Fibroblast of peridontal ligament (primary cell): ENCODE data around the gene GMDS.
A peak's percentile ranks its signal among the peaks of the same experiment; 100 is the strongest.

Experiments
- DNase-seq: peaks from one replicate; pipeline ENCODE4 v3.0.0-alpha.2; 2010; ENCODE audit errors: extremely low read depth

The GMDS gene

DNA sequence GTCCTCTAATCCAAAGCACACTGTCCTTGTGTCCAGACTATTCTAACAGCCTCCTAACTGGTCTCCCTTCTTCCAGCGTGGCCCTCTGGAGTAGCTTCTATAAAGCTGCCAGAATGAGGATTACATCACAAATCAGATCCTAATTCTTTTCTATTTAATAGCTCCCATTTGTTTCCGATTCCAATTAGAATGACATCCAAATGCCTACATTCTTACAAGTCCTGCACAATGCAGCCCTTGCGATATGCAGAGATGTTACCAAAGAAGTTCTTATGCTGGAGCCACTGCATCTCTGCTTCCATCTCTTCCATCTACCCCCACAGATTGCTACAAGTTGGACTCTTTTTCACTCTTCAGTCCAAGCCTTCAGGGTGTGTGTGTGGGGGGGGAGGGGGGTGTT lies 40.0 kb downstream of the GMDS start:
- no peak for DNase-seq

DNA sequence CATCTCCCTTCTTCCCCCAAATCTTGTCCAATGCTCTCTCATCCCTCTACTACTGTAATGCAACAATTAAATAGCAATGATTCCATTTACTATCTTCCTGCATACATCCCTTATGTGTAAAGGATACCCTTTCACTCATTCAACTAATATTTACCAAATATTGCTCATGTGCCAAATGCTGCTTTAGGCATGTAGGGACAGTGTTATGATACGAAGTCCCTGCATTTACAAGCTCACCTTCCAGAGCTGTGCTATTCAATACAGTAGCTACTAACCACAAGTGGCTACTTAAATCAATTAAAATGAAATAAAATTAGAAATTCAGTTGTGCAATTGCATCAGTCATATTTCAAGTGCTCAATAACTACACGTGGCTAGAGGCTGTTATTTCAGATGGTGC lies 41.1 kb downstream of the GMDS start:
- no peak for DNase-seq

DNA sequence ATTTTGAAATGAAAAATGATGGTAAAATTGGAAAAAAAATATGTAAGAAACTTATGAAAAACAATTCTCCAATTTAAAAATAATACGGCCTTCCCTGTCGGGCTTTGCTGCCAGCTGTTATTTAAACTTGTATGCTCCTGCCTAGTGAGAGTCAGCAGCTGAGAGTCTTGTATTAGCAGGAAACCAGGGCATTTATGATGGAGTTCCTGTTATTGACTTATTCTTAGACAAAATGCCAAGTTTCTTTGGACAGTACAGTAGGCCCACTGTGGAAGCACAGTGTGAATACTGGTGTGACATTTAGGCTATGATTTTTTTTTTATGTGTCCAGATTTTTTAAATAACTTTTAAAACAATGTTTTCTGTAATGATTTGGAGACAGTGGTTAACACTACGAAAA lies 42.1 kb downstream of the GMDS start:
- DNase-seq: no peak

DNA sequence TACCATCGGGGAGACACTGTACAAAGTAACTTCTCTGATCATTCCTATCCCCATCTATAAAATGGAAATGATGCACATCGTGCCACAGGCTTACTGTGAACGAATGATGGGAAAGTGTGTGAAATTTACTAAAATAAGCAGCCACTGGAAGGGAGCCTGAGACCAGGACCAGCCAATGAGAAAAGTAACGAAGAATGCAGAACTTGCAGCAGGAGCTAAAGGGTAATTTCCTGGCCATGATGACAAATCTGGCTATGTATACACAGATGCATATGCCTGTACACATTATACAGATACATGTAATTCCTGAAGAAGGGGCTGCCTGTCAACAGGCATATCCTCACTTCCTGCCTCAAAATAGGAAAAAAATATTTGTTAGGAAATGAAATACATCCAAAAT lies 47.4 kb downstream of the GMDS start:
- no peak for DNase-seq

DNA sequence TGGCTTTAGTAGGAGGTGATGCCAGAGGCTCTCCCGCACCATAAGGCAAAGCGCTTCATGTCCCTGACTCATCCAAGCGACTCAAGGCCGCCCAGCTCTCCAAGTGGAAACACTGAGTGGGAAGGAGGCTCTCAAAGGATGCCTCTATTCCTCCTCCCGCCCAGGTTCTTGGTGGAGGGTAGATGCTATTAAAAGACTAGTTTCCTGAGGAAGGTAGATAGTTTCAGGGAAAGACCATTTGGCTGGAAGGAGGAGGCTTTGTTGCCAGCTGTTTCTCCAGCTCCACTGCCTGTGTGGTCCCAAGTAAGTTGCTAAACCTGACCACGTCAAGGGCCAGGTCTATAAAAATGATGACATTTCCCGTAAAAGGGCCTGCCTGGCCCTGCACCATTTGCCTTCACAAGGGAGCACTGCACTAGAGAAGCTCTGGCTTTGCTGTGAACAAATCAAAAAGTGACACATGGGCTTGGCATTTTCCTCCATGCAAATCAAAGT lies 48.2 kb downstream of the GMDS start:
- peak; percentile 45 for DNase-seq

DNA sequence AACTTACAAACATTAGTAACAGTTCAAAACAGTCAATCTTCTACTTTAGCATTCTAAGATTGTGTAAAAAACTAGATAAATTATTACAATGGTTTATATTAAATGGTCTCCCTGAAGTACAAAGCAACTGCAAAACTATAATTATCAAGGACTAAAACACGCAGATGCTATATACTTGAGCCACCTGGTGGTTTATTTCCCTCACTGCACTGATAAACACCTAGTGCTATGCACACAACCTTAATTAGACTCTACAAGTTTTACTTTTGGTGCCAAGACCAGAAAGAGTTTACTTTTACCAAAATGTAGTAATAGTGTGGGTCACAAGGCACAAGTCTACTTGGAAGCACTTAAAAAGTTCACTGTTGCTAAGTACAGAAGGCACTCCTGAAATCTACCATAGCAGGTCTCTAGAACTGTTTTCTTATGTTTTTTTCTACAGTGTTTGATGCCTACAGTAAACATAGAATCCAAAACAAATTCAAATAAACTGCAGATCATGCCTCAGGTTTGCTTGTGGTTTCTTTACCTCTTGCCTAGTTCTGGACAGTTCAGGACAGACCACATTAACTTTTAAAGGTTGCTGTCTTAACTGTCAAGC lies 49.2 kb downstream of the GMDS start:
- DNase-seq: peak; percentile 76

DNA sequence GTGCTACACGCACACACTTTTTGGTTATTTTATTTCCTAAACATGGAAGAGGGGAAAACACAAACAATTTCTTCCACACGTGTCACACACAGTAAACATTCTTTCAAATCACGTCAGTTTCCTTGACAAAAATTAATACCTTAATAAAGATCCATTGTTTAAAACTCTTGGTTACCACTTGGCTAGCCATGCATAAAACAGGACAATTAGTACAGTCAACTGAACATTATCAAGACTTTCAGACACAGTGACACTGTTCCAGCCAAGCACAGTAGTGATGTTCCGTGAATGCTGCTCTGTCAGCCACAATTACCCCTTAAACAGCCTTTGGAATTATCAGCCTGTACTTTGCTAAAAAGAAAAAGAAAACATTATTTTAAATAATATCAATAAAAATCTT lies 50.8 kb downstream of the GMDS start:
- no peak for DNase-seq

DNA sequence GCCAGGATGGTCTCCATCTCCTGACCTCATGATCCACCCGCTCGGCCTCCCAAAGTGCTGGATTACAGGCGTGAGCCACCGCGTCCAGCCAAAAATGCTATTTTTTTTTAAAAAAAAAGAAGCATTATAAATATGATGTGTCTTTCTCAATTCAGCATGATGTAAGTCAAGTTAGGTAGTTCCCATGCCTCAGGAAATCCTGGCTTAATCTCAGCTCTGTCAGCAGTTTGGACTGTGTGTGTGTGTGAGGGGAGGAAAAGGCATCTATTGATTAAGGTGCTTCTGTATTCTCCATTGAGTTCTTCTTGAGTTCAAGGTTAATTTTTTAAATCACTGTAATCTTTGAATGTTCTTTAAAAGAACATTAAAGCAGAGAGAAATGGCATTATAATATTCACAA lies 51.5 kb downstream of the GMDS start:
- no peak for DNase-seq

DNA sequence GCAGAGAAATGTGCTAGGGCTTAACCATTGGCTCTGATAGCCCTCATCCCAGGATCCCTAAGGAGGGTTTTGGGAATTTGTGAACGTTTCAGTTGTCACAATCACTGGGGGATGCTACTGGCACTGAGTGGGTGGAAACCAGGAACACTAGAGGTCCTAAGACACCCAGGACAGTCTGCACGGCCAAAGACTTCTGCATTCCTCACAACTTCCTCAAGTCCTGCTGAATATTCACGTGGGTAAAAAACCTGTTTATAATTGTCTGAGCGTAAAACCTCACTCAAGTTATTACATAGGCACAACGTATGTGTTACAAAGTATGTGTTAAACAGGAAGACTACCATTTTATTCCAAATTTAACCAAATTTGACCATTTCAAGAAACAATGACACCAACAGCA lies 52.4 kb downstream of the GMDS start:
- DNase-seq: no peak

DNA sequence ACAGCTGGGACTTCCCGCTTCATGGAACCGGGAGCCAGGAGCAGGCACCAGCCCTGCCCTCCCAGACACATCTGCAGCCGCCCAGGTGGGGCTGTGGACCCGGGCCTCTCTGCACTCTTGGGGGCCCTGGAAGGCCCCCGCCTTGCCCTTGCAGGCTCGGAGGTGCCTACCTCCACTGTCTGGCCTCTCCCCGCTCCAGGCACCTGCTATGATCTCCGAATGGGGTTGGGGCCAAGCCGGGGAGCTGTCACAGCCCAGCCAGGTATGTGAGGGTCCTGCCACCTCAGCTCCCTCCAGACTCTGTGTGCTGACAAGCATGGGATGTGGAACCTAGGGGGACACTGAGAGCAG lies 54.0 kb downstream of the GMDS start:
- DNase-seq: no peak

DNA sequence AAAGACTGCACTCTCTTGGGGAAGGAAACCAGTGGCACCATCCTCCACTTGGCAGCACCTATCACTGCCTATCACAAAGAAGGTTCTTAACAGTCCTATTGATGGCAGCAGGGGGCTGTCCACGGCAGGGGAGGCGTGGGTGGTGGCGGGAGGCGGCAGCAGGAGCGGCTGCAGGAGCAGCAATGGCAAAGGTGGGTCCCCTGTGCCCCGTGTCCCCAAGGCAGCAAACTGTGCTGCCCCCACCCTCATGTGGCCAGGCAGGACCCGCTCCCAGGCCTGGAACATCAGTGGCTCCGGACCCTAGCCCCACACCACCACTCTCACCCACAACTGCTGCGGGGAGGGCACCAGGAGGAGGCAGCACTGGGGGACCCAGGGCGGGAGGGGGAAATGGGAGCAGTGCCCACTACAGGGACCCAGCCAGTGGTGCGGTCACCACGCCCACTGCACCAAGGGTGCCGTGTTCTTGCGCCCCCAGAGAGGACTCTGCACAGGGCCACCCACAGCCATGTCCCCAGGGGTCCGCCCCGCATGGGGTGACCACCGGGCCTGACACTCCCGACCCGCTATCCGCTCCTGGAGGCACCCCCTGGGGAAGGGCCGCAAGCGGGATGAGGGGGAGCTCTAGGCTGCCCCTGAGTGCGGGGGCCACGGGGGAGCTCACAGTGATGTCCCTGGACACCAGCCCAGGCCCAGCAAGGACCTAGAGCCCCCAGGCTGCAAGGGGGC lies 54.6 kb downstream of the GMDS start:
- DNase-seq: no peak

DNA sequence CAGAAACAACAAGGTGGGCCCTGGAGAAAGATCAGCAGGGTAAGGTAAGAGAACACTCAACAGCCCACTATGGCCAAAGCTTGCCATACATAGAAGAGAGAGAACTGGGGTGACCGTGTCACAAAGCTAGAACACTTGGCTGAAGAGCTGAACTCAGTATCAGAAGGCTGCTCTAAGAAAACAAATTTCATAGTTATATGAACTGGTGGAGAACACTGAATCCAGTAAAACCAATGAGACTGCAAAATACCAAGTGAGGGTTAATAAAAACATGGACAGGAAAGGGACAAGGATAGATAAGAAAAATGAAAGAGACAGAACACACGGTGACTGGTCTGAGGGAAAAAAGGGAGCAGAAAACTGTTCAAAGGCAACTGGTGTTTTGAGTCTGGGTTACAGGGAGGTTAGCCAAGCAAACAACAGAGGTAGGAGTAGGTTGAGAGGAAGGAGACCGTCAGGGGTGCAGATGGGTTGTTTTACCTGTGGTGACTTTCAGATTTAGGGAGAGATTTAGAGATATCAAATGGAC lies 56.5 kb downstream of the GMDS start:
- DNase-seq: no peak

DNA sequence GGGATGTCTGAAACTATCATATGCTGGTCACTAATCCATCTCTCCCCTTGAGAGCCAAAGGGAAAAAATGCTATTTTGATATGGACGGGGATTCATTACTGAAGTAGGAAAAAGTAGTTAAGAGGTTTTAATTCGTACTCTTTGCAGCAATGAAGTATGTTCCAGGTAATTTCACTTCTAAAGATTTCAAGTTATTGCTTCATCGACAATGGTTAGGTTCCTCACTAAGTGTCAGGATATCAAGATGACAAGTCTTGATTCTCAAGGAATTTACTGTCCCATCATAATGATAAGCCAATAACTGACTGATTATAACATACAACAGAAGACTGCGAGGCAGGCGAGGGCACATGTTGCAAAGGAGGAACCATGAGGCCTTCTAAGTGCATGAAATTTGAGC lies 57.0 kb downstream of the GMDS start:
- DNase-seq: no peak

DNA sequence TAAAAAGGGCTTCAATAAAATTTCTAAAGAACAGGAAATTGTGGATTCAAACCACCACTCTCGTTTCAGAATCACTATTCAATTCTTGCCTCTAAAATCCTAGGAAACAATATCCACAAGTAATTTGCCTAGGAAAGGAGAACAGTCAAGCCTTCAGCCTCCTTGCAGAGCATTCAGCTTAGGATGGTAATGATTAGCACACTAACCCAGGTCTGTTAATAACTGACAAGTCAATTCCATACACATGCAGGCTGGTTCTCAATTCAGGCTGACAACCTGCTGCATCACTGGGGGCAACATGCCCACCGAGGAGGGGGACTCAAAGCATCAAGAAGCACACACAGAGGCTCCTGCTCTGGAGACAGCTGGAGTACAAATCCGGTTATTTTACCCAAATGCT lies 57.6 kb downstream of the GMDS start:
- DNase-seq: no peak

DNA sequence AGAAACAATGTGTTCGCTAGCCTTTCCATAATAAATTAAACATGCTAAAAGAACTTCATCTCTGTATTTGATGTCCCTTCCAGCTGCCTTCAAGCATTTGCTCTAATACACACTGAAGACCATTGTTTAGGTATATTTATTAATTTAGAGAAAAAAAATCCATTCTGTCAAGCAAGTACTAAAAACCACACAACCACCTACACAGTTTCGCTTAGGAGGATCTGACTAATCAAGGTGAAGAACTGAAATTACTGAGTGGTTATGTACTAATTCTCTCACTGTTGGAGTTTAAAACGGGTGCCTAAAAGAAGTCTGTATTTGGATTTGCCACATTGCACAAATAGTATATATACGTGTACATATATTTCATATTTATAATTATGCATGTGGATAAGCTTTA lies 58.9 kb downstream of the GMDS start:
- DNase-seq: no peak

DNA sequence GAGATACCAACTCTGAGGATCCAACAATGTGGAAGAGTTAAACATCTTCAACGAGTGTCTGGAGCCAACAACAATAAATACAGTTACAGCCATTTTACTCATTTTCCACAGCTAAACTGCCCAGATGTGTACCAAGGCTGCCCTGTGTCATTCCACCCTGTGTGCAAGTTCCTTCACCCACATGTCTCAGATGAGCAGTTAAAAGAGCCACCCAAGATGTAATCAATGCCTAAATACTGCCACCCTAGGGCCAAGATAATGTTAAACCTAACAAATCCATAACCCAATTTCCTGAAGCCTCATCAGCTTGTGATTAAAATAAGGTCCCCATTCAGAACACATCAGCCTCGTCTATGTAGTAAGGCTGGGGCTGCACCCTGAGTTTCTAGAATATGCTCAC lies 59.9 kb downstream of the GMDS start:
- DNase-seq: no peak

DNA sequence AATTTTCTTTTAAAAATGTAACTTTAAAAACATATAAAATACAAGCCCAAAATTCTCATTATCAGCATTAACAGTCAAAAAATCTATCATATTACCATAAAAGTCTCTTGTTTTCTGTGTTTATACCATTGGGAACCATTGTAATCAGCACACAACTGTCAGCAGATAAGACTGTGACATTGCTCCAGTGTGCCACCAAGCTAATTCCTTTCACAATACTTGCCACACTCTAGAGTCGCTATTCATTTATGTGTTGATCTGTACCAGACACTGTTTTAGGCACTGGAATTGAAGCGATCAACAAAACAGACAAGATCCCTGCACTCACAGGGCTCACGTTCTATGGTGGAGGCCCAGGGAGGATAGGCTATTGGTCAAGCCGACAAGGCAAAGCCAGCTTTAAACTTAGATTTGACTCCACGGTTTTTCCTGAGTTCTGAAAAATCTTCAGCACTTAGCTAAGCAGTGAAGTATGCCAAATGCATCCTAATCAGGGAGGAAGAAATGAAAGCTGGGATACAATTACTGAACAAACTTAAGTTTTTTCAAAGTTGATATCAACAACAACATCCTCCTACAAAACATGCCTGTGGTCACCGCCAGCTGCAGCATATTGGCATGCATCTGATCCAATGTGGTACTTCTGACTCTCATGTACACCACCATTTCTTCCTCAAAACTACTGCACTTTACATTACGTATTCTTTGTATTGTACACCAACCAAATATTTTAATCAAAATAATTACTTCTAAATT lies 60.5 kb downstream of the GMDS start:
- DNase-seq: peak; percentile 76

DNA sequence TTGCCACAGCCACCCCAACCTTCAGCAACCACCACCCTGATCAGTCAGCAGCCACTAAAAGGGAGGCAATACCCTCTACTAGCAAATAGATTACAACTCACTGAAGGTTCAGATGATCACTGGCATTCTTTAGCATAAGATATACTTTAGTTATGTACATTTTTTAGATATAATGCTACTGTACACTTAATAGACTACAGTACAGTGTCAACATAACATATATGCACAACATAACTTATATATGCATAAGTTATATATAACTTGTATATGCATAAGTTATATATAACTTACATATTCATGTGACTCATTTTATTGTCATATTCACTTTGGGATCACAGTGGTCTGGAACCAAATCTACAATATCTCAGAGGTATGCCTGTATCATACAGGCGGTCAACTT lies 61.7 kb downstream of the GMDS start:
- DNase-seq: no peak

DNA sequence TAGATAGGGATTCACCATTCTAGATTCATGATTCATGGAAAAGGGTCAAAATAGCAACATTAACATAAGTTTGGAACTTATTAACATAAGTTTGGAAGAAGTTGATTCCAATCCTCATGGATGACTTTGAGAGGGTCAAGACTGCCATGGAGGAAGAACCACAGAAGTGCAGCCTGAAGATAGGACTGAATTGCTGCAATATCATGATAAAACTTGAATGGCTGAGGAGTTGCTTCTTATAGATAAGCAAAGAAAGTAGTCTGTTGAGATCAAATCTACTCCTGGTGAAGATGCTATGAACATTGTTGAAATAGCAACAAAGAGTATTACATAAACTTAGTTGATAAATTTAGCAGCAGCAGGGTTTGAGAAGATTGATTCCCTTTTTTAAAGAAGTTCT lies 62.2 kb downstream of the GMDS start:
- DNase-seq: no peak

DNA sequence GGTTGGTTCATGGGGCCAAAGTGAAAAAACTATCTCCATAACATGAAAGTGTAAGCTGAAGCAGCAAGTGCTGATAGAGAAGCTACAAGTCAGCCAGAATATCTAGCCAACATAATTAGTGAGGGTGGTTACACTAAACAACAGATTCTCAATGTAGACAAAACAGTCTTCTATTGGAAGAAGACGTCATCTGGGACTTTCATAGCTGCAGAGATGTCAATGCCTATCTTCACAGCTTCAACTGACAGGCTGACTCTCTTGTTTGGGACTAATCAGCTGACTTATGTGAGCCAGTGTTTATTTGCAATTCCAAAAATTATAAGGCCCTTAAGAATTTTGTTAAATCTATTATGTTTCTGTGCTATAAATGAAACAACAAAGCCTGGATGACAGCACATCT lies 63.2 kb downstream of the GMDS start:
- DNase-seq: no peak

DNA sequence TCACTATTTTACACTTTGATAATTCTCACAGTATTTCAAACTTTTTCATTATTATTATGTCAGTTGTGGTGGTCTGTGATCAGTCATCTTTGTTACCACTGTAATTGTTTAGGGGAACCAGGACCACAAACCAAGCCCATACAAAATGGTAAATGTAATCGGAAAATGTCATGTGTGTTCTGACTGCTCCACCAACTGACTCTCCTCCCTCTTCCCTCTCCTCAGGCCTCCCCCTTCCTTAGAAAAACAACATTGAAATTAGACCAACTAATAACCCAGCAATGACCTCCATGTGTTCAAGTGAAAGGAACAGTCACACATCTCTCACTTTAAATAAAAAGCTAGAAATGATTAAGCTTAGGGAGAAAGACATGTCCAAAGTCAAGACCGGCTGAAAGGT lies 63.8 kb downstream of the GMDS start:
- no peak for DNase-seq

DNA sequence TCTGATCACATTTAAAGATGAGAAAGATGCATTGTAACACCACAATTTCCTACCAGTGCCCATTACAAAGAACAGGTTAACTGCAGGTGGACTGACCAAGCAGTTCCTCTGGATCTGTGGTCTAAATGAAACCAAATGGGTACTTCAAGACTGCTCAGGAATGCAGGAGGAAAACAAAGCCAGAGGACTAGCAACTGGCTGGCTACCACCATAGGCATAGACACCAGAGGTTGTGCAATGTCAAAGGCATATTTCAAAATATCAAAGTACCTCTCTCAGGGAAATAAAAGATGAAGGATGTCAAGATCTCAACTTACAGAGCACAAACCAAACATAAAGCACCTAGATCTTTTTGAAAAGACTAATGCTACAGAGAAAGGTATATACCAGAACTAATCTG lies 65.5 kb downstream of the GMDS start:
- DNase-seq: peak; percentile 65

DNA sequence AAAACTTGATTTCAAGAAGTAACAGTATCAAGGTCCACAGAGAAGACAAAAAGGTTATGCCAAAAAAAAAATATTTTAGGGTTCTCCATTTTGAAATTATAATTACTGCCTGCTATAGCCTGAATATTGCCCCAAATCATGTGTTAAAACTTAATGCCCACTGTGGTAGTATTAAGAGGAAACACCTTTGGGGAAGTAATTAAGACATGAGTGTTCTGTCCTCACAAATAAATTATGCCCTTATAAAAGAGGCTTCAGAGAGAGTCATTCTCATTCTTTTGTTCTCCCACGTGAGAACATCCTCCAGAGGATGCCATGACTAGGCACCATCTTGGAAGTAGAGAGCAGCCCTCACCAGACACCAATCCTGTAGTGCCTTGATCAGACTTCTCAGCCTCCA lies 66.2 kb downstream of the GMDS start:
- DNase-seq: no peak
